PC-3 (cell line): ENCODE measurements around the gene NCKIPSD. TPM values are rescaled to one million over a fixed set of nuclear protein-coding genes. Genes with fewer than 3 reads are reported as not detected.

ENCODE experiments used
- ATAC-seq: fragments of 200-7000 bp; cut with Tn5 transposase; 2 replicates; pipeline ENCODE4 v1.9.1; 2020; ENCODE audit warnings: mild to moderate bottlenecking, moderate library complexity
- BruUV-seq: library from RNA; stranded (reverse); fragments of 400-500 nt; replicated peaks from 2 replicates; lab custom pipeline; 2021; lab: Mats Ljungman, UMichigan
- CTCF ChIA-PET: fragments of 300-600 bp; sonication (Branson Sonifier 250); formaldehyde crosslinking; loops from one replicate; lab custom pipeline; 2022; ENCODE audit warnings: antibody characterized with exemption; lab: Charles Lee
- POLR2A ChIA-PET: fragments of 300-600 bp; sonication (Branson Sonifier 250); formaldehyde crosslinking; loops from one replicate; lab custom pipeline; 2022; ENCODE audit warnings: antibody characterized with exemption; ENCODE audit not compliant: unreplicated experiment; lab: Charles Lee
- DNase-seq: peaks from one replicate; pipeline ENCODE4 v3.0.0-alpha.2; 2015
- H2AFZ ChIP-seq: fragments of 300-600 bp; sonication (generic); 2 replicates; pipeline ENCODE4 v1.6.0; 2016; ENCODE audit warnings: antibody characterized with exemption, low read length
- H3F3A ChIP-seq: fragments of 300-600 bp; sonication (generic); one replicate; pipeline ENCODE4 v1.6.0; 2017; ENCODE audit warnings: antibody characterized with exemption, low read length, control low read depth, mild to moderate bottlenecking; ENCODE audit not compliant: unreplicated experiment
- H3K27ac ChIP-seq: fragments of 300-600 bp; sonication (generic); 2 replicates; pipeline ENCODE4 v1.5.1; 2016; ENCODE audit warnings: mild to moderate bottlenecking, low read length
- H3K27me3 ChIP-seq: fragments of 300-600 bp; sonication (generic); 2 replicates; pipeline ENCODE4 v1.6.1; 2016; ENCODE audit warnings: low read length, mixed read lengths
- H3K36me3 ChIP-seq: fragments of 300-600 bp; sonication (generic); 2 replicates; pipeline ENCODE4 v1.6.1; 2016; ENCODE audit warnings: low read depth, mixed run types, low read length, mixed read lengths
- H3K4me1 ChIP-seq: fragments of 300-600 bp; sonication (generic); 2 replicates; pipeline ENCODE4 v1.5.1; 2016; ENCODE audit warnings: low read length; ENCODE audit not compliant: insufficient read depth
- H3K4me2 ChIP-seq: fragments of 300-600 bp; sonication (generic); 2 replicates; pipeline ENCODE4 v1.6.0; 2016; ENCODE audit warnings: low read length
- H3K4me3 ChIP-seq: fragments of 300-600 bp; sonication (generic); 2 replicates; pipeline ENCODE4 v1.5.1; 2016; ENCODE audit warnings: mild to moderate bottlenecking, low read length, mixed read lengths
- H3K79me2 ChIP-seq: fragments of 300-600 bp; sonication (generic); 2 replicates; pipeline ENCODE4 v1.6.1; 2017; ENCODE audit warnings: low read length, mixed read lengths
- H3K9ac ChIP-seq: fragments of 300-600 bp; sonication (generic); 2 replicates; pipeline ENCODE4 v1.6.0; 2016; ENCODE audit warnings: mild to moderate bottlenecking, low read length
- H3K9me2 ChIP-seq: fragments of 300-600 bp; sonication (generic); replicated peaks from 2 replicates; pipeline ENCODE4 v1.6.1; 2016; ENCODE audit warnings: mixed run types, low read length, mixed read lengths
- H3K9me3 ChIP-seq: fragments of 300-600 bp; sonication (generic); 2 replicates; pipeline ENCODE4 v1.6.1; 2016; ENCODE audit warnings: low read length, mixed read lengths
- H4K20me1 ChIP-seq: fragments of 300-600 bp; sonication (generic); 2 replicates; pipeline ENCODE4 v1.6.1; 2016; ENCODE audit warnings: low read length, mixed read lengths
- EZH2 ChIP-seq: fragments of 300-600 bp; sonication (generic); IDR thresholded peaks from one replicate; pipeline ENCODE4 v1.6.1; 2017; ENCODE audit warnings: antibody characterized with exemption, mild to moderate bottlenecking, low read length; ENCODE audit not compliant: unreplicated experiment
- EZH2phosphoT487 ChIP-seq: fragments of 300-600 bp; sonication (generic); IDR thresholded peaks from 2 replicates; pipeline ENCODE4 v1.6.1; 2018; ENCODE audit warnings: mild to moderate bottlenecking, antibody characterized with exemption, low read length, borderline replicate concordance
- intact Hi-C: fragments of 100-400 bp; cut with micrococcal nuclease; formaldehyde crosslinking; loops from 2 replicates; pipeline ENCODE4 v1.9.0; 2023
- total RNA-seq: library from RNA; depleted of rRNA; stranded (reverse); fragments of >200 nt; gene quantifications from 2 replicates; pipeline ENCODE4 v1.2.3, GENCODE V29; 2014
- TF ChIP-seq, protein P1 (sequence below): fragments of 300-600 bp; sonication (generic); conservative IDR thresholded peaks from 2 replicates; pipeline ENCODE4 v1.5.1; 2017; ENCODE audit warnings: antibody characterized with exemption, low read depth, mild to moderate bottlenecking, low read length

NCKIPSD gene
- total RNA-seq, 1 experiment from 2014 or later: 66.8 TPM

DNA sequence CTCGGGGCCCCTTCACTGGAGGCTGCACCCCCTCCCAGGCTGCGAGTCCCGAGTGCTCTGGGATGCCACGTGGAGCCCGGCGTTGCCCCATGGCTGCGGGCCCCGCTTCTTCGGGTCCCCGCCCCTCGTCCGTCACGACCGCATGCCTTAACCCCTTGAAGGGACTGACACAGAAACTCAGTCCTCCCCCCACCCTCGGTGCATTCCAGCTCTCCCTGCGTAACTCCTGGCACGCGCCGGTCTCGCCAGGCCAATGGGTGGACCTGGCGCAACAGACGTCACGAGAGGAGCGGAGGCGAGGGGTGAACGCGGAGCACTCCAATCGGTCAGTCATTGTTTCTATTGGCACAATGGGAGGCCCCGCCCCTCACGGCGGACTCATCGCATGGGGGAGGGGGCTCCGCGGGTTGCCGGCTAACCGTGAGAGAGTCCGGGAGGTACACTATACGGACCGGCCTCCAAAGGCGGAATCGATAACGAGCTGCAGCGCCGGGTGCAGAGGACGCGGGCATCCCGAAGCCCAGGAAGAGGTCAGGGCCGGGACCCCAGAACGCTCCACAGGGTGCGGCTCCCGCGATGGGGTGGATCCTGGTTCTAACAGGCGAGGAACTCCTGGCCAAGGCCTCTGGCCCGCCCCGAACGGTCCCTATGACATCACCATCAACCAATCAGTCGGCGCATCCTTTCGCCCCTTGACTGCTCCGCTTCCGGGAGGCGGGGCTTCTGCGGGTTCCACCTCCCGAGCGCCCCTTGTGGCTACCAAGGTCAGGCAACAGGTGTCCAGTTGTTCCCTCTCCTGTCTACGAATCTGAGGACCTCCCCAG is 22.0 kb downstream of the NCKIPSD start:
- intact Hi-C loops: loop anchor here (1.0 kb wide), 1 partner anchor 28 kb away; the partner anchor contains the start of gene SLC26A6
- peak overlapping the region; percentile 76 for H3K27ac ChIP-seq
- H3K79me2 ChIP-seq: no peaks in the 10 kb centered on the region
- POLR2A ChIA-PET: no interaction called here
- H3K9me3 ChIP-seq: no peaks in the 10 kb centered on the region
- peak overlapping the region; percentile 73 for H3K4me2 ChIP-seq
- ATAC-seq (peak; percentile 88), DNase-seq (peak; percentile 98)
- H3K4me3 ChIP-seq: peak overlapping the region; percentile 66
- TF ChIP-seq EZH2phosphoT487 (peak; percentile 59; the same call in 1 of the 2 replicates), EZH2 (no peak)
- TF ChIP-seq, protein P1, sequence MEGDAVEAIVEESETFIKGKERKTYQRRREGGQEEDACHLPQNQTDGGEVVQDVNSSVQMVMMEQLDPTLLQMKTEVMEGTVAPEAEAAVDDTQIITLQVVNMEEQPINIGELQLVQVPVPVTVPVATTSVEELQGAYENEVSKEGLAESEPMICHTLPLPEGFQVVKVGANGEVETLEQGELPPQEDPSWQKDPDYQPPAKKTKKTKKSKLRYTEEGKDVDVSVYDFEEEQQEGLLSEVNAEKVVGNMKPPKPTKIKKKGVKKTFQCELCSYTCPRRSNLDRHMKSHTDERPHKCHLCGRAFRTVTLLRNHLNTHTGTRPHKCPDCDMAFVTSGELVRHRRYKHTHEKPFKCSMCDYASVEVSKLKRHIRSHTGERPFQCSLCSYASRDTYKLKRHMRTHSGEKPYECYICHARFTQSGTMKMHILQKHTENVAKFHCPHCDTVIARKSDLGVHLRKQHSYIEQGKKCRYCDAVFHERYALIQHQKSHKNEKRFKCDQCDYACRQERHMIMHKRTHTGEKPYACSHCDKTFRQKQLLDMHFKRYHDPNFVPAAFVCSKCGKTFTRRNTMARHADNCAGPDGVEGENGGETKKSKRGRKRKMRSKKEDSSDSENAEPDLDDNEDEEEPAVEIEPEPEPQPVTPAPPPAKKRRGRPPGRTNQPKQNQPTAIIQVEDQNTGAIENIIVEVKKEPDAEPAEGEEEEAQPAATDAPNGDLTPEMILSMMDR: peak; percentile 85
- CTCF ChIA-PET: interaction anchor here (0.9 to 1.0 kb wide), 2 partner anchors 21 to 28 kb away, joined by 3 to 5 read pairs; partner anchors contain the start of gene SLC26A6
- TSS peak; percentile 72 for BruUV-seq
- H3K36me3 ChIP-seq: no peaks in the 10 kb centered on the region
- H2AFZ ChIP-seq: peak overlapping the region; percentile 62
- H3K27me3 ChIP-seq: no peaks in the 10 kb centered on the region
- no peaks in the 10 kb centered on the region for H3K9me2 ChIP-seq
- H3F3A ChIP-seq: no peaks in the 10 kb centered on the region
- peaks cover 9% of the 10 kb centered on the region for H3K4me1 ChIP-seq
- no peaks in the 10 kb centered on the region for H4K20me1 ChIP-seq
- H3K9ac ChIP-seq: peak overlapping the region; percentile 58

DNA sequence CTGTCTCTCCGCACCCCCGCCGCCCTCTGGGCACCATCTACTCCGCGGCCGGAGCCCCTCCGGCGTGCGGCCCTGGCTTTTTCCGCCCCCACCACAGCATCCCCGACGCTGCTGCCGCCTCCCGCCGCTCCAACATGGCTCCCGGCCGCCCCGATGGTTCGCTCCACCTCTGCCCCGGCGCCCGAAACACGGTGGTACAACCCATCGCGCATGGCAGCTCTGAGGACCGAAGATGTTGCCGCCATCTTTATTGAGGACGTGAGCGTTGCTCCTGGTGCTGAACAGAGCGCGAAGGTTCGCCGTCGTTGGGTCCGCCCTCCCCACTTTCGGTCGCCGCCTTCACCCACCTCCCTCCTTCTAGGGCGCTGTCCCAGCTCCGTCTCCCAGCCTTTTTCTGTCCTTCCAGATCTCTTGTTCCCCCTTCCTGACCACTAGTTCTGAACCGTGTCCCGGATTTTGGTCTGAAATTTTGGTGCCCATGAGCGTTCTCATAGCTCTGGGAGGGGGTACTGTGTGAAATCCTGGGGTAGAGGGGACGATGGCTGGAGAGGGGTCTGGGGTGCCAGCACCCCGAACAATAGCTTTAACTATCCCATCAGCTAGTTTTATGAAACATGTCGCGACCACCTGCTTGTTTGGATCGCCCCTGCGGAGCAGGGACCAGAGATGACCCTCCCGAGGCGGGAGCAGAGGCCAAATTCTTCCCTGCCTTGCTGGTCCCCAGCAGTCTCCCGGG is 22.8 kb downstream of the NCKIPSD start, which contains the start of gene CELSR3:
Gene CELSR3 (minus strand): TSS at position 134 of the 736 bp plus-strand sequence. CDS start 252 bp downstream, outside the sequence.
- intact Hi-C loops: loop anchor here (1.0 kb wide), 1 partner anchor 28 kb away; the partner anchor contains the start of gene SLC26A6

More for the DNA sequence above, 22.8 kb downstream of the NCKIPSD start, which contains the start of gene CELSR3:
- Histone ChIP-seq H3K9me2 (no peaks in the 10 kb centered on the region), H3K9me3 (no peaks in the 10 kb centered on the region), H3K36me3 (no peaks in the 10 kb centered on the region), H3K27ac (peak within 1 kb of the TSS; percentile 76), H3K4me2 (peak within 1 kb of the TSS; percentile 73), H3K9ac (peak within 1 kb of the TSS; percentile 58), H2AFZ (peak within 1 kb of the TSS; percentile 62), H3K4me3 (peak within 1 kb of the TSS; percentile 66), H3K4me1 (peaks cover 9% of the 10 kb centered on the region), H3F3A (no peaks in the 10 kb centered on the region), H4K20me1 (no peaks in the 10 kb centered on the region), H3K79me2 (no peaks in the 10 kb centered on the region), H3K27me3 (no peaks in the 10 kb centered on the region)
- DNase-seq (peak; percentile 16), ATAC-seq (peak; percentile 4)
- ChIA-PET POLR2A (no interaction called here), CTCF (no interaction called here)
- BruUV-seq: TSS peak; percentile 92
- TF ChIP-seq EZH2 (no peak), EZH2phosphoT487 (no peak)
- TF ChIP-seq, protein P1: no peak
